Measurements from ENCODE around the gene GOLGA6L4. TPM values are rescaled to one million over a fixed set of nuclear protein-coding genes. Genes with fewer than 3 reads are reported as not detected.
"Not testable (repeated sequence)": the region's sequence is repeated elsewhere in the genome, so short reads cannot be mapped to it uniquely, and the experiment has no call there.

Gene GOLGA6L4, protein sequence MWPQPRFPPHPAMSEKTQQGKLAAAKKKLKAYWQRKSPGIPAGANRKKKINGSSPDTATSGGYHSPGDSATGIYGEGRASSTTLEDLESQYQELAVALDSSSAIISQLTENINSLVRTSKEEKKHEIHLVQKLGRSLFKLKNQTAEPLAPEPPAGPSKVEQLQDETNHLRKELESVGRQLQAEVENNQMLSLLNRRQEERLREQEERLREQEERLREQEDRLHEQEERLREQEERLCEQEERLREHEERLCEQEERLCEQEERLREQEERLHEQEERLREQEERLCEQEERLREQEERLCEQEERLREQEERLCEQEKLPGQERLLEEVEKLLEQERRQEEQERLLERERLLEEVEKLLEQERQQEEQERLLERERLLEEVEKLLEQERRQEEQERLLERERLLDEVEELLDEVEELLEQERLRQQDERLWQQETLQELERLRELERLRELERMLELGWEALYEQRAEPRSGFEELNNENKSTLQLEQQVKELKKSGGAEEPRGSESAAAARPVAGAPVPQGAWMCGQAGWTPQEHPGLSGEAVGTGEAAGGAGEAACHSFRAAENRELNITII
- 1.4 and 2.5 TPM in 2 replicates for total RNA-seq (2022)
- percentile 14 among the genes with signal in this experiment for Bru-seq, nascent RNA
- percentile 21 among the genes with signal in this experiment for BruChase-seq, experiment 1, labeled RNA remaining after a 2-hour chase
- percentile 8 among the genes with signal in this experiment for BruChase-seq, experiment 2, labeled RNA remaining after a 6-hour chase
- long read RNA-seq: 0 reads

- H3K27me3 ChIP-seq (replicated peaks; ENCODE audit: control insufficient read depth, insufficient read depth, low read length); H3K36me3 Mint-ChIP-seq (ENCODE audit: insufficient read depth, unreplicated experiment); H3K9me3 Mint-ChIP-seq (ENCODE audit: unreplicated experiment); DNase-seq; H3K36me3 ChIP-seq (ENCODE audit: control insufficient read depth, insufficient read depth, low read length); H3K4me1 ChIP-seq; H3K9me3 ChIP-seq; H3K4me3 Mint-ChIP-seq (ENCODE audit: unreplicated experiment); CTCF ChIA-PET; H3K27me3 Mint-ChIP-seq (ENCODE audit: insufficient read depth, unreplicated experiment); H3K4me3 ChIP-seq (ENCODE audit: low read depth, low read length); intact Hi-C loops (cut with micrococcal nuclease; ENCODE audit: unreplicated experiment); POLR2A ChIA-PET; BruUV-seq (replicated peaks); H3K4me1 Mint-ChIP-seq (ENCODE audit: low read depth, unreplicated experiment); H3K27ac Mint-ChIP-seq (ENCODE audit: unreplicated experiment): not testable (repeated sequence)
These were observed at the start of gene GOLGA6L4 for GRCh38 chr15:84235573-84235972. TSS of gene GOLGA6L4 (plus strand) at chr15:84235773. CDS start at chr15:84235835, 62 bp downstream.

GRCh38 chr15:84192982-84193381, 42.6 kb upstream of the GOLGA6L4 start:
- H3K27me3 Mint-ChIP-seq (ENCODE audit: insufficient read depth, unreplicated experiment); DNase-seq; H3K4me3 ChIP-seq (ENCODE audit: low read depth, low read length); H3K4me1 ChIP-seq; H3K27me3 ChIP-seq (replicated peaks; ENCODE audit: control insufficient read depth, insufficient read depth, low read length); H3K36me3 Mint-ChIP-seq (ENCODE audit: insufficient read depth, unreplicated experiment); H3K9me3 Mint-ChIP-seq (ENCODE audit: unreplicated experiment); BruUV-seq (replicated peaks); CTCF ChIA-PET; H3K4me1 Mint-ChIP-seq (ENCODE audit: low read depth, unreplicated experiment); POLR2A ChIA-PET; intact Hi-C loops (cut with micrococcal nuclease; ENCODE audit: unreplicated experiment); H3K9me3 ChIP-seq; H3K36me3 ChIP-seq (ENCODE audit: control insufficient read depth, insufficient read depth, low read length); H3K4me3 Mint-ChIP-seq (ENCODE audit: unreplicated experiment); H3K27ac Mint-ChIP-seq (ENCODE audit: unreplicated experiment): not testable (repeated sequence)

DNA sequence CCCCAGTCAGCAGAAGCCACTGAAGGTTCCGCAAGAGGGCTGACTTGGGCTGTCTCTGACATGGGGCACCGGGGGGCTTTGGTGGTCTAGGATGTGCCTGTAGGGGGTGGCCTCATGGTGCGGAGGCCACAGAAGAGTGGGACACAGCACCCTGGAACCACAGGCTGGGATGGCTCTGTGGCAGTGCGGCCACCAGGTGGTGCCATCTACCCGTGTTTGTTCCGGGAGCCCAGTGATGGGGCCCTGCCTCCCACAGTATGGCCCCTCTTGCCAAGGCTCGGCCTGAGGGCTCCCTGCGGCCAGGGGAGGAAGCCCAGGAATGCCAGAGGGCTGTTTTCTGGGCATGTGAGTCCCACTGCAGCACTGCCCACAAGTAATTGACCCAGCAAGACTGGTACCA, 40.0 kb upstream of the GOLGA6L4 start:
- H3K36me3 ChIP-seq (ENCODE audit: control insufficient read depth, insufficient read depth, low read length); POLR2A ChIA-PET; H3K27me3 Mint-ChIP-seq (ENCODE audit: insufficient read depth, unreplicated experiment); H3K4me1 ChIP-seq; DNase-seq; CTCF ChIA-PET; H3K36me3 Mint-ChIP-seq (ENCODE audit: insufficient read depth, unreplicated experiment); H3K4me1 Mint-ChIP-seq (ENCODE audit: low read depth, unreplicated experiment); H3K9me3 ChIP-seq; H3K9me3 Mint-ChIP-seq (ENCODE audit: unreplicated experiment); intact Hi-C loops (cut with micrococcal nuclease; ENCODE audit: unreplicated experiment); BruUV-seq (replicated peaks); H3K27me3 ChIP-seq (replicated peaks; ENCODE audit: control insufficient read depth, insufficient read depth, low read length); H3K4me3 Mint-ChIP-seq (ENCODE audit: unreplicated experiment); H3K4me3 ChIP-seq (ENCODE audit: low read depth, low read length); H3K27ac Mint-ChIP-seq (ENCODE audit: unreplicated experiment): not testable (repeated sequence)

GRCh38 chr15:84196530-84197188, 38.9 kb upstream of the GOLGA6L4 start:
- H3K27me3 Mint-ChIP-seq (ENCODE audit: insufficient read depth, unreplicated experiment); H3K9me3 Mint-ChIP-seq (ENCODE audit: unreplicated experiment); DNase-seq; H3K4me1 Mint-ChIP-seq (ENCODE audit: low read depth, unreplicated experiment); H3K27ac Mint-ChIP-seq (ENCODE audit: unreplicated experiment); H3K4me3 Mint-ChIP-seq (ENCODE audit: unreplicated experiment); intact Hi-C loops (cut with micrococcal nuclease; ENCODE audit: unreplicated experiment); H3K9me3 ChIP-seq; H3K36me3 ChIP-seq (ENCODE audit: control insufficient read depth, insufficient read depth, low read length); CTCF ChIA-PET; H3K27me3 ChIP-seq (replicated peaks; ENCODE audit: control insufficient read depth, insufficient read depth, low read length); H3K4me1 ChIP-seq; BruUV-seq (replicated peaks); H3K36me3 Mint-ChIP-seq (ENCODE audit: insufficient read depth, unreplicated experiment); H3K4me3 ChIP-seq (ENCODE audit: low read depth, low read length); POLR2A ChIA-PET: not testable (repeated sequence)

GRCh38 chr15:84199865-84200264, 35.7 kb upstream of the GOLGA6L4 start:
- H3K9me3 ChIP-seq; H3K4me1 ChIP-seq; H3K4me3 ChIP-seq (ENCODE audit: low read depth, low read length); BruUV-seq (replicated peaks); CTCF ChIA-PET; H3K36me3 ChIP-seq (ENCODE audit: control insufficient read depth, insufficient read depth, low read length); intact Hi-C loops (cut with micrococcal nuclease; ENCODE audit: unreplicated experiment); H3K4me3 Mint-ChIP-seq (ENCODE audit: unreplicated experiment); H3K27me3 Mint-ChIP-seq (ENCODE audit: insufficient read depth, unreplicated experiment); H3K27me3 ChIP-seq (replicated peaks; ENCODE audit: control insufficient read depth, insufficient read depth, low read length); H3K36me3 Mint-ChIP-seq (ENCODE audit: insufficient read depth, unreplicated experiment); H3K9me3 Mint-ChIP-seq (ENCODE audit: unreplicated experiment); H3K4me1 Mint-ChIP-seq (ENCODE audit: low read depth, unreplicated experiment); H3K27ac Mint-ChIP-seq (ENCODE audit: unreplicated experiment); POLR2A ChIA-PET: not testable (repeated sequence)
- peak in 1 of 2 experiments; percentile 17 for DNase-seq
